ENCODE data around the gene COX6A2.

COX6A2 gene

DNA sequence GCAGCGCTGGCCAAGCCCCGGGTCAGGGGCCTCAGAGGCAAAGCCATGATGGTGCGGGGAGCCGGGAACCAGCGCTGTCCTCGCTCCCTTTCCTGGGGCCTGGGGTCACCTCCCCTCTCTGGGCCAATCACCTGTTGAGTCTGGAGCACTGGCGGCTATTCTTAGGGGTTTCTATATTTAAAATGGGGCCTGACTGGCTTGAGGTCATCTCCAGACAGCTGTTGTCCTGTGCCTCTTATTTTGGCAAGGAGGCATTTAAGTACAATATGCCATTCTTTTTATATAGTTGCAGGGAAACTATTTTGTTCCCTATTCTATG is at the start of gene COX6A2:
COX6A2 (minus strand) TSS at position 82 of the 319 bp plus-strand sequence; CDS start at position 47, 35 bp downstream.
- Histone ChIP-seq H3K4me1 (ENCODE audit: control insufficient read depth in 2 of 2, insufficient read depth in 2 of 2, low read length in 2 of 2) (peaks cover 2 to 3% of the 10 kb centered on the region in 2 donors), H3K27me3 (ENCODE audit: control insufficient read depth in 2 of 2, insufficient read depth in 2 of 2, low read length in 2 of 2) (peaks cover 0 to 8% of the 10 kb centered on the region in 2 donors), H3K27ac (ENCODE audit: low read depth in 2 of 2, low read length in 2 of 2) (no peak within 1 kb of the TSS), H3K9me3 (ENCODE audit: control insufficient read depth in 2 of 2, low read length in 2 of 2) (no peaks in the 10 kb centered on the region), H3K36me3 (ENCODE audit: control insufficient read depth in 2 of 2, insufficient read depth in 2 of 2, low read length in 2 of 2) (no peaks in the 10 kb centered on the region), H3K9ac (ENCODE audit: low read depth in 1 of 2, low read length in 2 of 2) (no peak within 1 kb of the TSS), H3K4me3 (ENCODE audit: low read length in 2 of 2) (peak within 1 kb of the TSS; percentile 13 to 30)

DNA sequence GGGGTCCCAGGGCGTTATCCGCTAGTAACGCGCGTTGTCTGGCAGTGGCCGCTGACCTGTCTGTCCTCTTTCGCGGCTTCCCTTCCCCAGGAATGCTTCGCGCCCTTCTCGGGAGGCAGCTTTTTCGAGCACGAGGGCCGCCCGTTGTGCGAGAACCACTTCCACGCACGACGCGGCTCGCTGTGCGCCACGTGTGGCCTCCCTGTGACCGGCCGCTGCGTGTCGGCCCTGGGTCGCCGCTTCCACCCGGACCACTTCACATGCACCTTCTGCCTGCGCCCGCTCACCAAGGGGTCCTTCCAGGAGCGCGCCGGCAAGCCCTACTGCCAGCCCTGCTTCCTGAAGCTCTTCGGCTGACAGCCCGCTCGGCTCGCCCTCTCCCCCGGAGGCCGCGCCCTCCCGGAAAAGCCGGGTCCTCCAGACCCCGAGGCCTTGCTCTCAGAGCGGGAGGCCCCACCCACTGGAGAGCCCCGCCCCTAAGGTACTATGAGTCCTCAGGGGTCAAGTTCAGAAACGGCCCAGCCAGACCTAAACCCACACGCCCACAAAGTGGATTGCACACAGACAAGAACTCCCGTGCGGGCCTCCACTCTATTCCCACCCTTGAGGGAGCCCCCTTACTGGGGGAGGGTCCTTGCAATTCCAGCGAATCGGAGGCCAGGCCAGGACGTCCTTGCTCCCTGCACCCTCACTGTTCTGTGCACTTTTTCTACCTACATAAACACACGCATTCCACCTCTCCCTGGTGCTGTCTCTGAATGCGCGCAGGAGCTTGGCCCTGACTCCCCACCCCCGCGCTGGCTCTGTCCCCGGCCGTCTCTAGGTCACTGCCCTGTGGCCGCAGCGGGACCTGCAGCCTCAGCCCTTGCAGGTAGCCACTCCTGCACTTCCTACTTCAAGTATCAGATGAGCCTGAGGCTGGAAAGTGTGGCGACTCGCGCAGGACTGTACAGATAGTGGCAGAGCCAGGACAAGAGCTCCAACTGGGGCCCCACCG is 49.4 kb upstream of the COX6A2 start:
- H3K9me3 ChIP-seq (ENCODE audit: control insufficient read depth in 2 of 2, low read length in 2 of 2), result no peaks in the 10 kb centered on the region
- H3K9ac ChIP-seq (ENCODE audit: low read depth in 1 of 2, low read length in 2 of 2), result peak overlapping the region; percentile 87 to 92
- peak overlapping the region; percentile 98 for H3K27ac ChIP-seq (ENCODE audit: low read depth in 2 of 2, low read length in 2 of 2)
- peaks cover 21 to 24% of the 10 kb centered on the region in 2 donors for H3K4me1 ChIP-seq (ENCODE audit: control insufficient read depth in 2 of 2, insufficient read depth in 2 of 2, low read length in 2 of 2)
- peak overlapping the region; percentile 71 for H3K4me3 ChIP-seq (ENCODE audit: low read length in 2 of 2)
- H3K36me3 ChIP-seq (ENCODE audit: control insufficient read depth in 2 of 2, insufficient read depth in 2 of 2, low read length in 2 of 2), result no peaks in the 10 kb centered on the region
- H3K27me3 ChIP-seq (ENCODE audit: control insufficient read depth in 2 of 2, insufficient read depth in 2 of 2, low read length in 2 of 2), result no peaks in the 10 kb centered on the region

DNA sequence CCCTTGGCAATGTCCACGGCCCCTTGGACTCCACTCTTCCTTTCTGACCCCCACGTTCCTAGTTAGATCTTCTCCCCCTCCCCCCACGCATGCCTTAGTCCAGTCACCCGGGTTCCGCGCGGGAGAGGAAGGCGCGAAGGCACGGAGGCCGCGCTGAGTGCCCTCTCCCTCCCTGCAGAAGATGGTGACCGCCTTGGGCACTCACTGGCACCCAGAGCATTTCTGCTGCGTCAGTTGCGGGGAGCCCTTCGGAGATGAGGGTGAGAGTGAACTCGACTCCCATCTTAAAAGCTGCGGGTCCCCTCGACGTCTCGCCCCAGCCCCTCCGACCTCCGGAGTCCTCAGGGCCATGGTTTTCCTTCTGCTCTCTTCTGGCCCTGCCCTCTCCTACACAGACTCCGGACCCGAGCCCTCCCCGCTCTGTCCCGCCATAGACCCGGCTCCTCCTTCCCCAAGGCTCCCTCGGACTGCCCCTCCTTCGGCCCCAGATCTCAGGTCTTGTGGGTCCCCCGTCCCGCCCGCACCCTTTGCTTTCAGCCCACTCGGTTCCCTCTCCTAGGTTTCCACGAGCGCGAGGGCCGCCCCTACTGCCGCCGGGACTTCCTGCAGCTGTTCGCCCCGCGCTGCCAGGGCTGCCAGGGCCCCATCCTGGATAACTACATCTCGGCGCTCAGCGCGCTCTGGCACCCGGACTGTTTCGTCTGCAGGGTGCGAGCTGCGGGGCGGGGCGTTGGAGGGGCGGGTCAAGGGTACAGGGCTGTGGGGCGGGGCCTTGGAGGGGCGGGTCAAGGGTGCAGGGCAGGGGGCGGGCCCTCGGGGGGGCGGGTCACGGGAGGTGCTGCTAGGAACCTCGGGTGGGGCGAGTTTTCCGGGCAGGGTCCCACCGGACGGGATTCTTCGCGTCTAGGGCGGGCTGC is 48.4 kb upstream of the COX6A2 start:
- peak overlapping the region; percentile 87 to 92 for H3K9ac ChIP-seq (ENCODE audit: low read depth in 1 of 2, low read length in 2 of 2)
- H3K9me3 ChIP-seq (ENCODE audit: control insufficient read depth in 2 of 2, low read length in 2 of 2), result no peaks in the 10 kb centered on the region
- H3K27me3 ChIP-seq (ENCODE audit: control insufficient read depth in 2 of 2, insufficient read depth in 2 of 2, low read length in 2 of 2), result no peaks in the 10 kb centered on the region
- peaks cover 25 to 26% of the 10 kb centered on the region in 2 donors for H3K4me1 ChIP-seq (ENCODE audit: control insufficient read depth in 2 of 2, insufficient read depth in 2 of 2, low read length in 2 of 2)
- H3K4me3 ChIP-seq (ENCODE audit: low read length in 2 of 2), result peak overlapping the region; percentile 71
- peak overlapping the region; percentile 98 for H3K27ac ChIP-seq (ENCODE audit: low read depth in 2 of 2, low read length in 2 of 2)
- no peaks in the 10 kb centered on the region for H3K36me3 ChIP-seq (ENCODE audit: control insufficient read depth in 2 of 2, insufficient read depth in 2 of 2, low read length in 2 of 2)

DNA sequence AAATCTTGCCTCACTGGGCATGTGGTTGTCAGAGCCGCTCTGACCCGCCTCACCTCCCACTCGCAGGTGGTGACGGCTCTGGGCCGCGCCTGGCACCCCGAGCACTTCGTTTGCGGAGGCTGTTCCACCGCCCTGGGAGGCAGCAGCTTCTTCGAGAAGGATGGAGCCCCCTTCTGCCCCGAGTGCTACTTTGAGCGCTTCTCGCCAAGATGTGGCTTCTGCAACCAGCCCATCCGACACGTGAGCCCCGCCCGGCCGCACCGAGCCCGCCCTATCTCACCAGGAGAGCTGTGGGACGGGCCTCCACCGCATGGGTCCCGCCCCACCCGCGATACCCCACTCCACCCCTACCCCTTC is 47.8 kb upstream of the COX6A2 start:
- H3K36me3 ChIP-seq (ENCODE audit: control insufficient read depth in 2 of 2, insufficient read depth in 2 of 2, low read length in 2 of 2), result no peaks in the 10 kb centered on the region
- peak overlapping the region; percentile 69 to 71 for H3K4me3 ChIP-seq (ENCODE audit: low read length in 2 of 2)
- peaks cover 28 to 32% of the 10 kb centered on the region in 2 donors for H3K4me1 ChIP-seq (ENCODE audit: control insufficient read depth in 2 of 2, insufficient read depth in 2 of 2, low read length in 2 of 2)
- H3K9ac ChIP-seq (ENCODE audit: low read depth in 1 of 2, low read length in 2 of 2), result no peak overlapping the region
- no peaks in the 10 kb centered on the region for H3K27me3 ChIP-seq (ENCODE audit: control insufficient read depth in 2 of 2, insufficient read depth in 2 of 2, low read length in 2 of 2)
- H3K9me3 ChIP-seq (ENCODE audit: control insufficient read depth in 2 of 2, low read length in 2 of 2), result no peaks in the 10 kb centered on the region
- peak overlapping the region; percentile 90 to 98 for H3K27ac ChIP-seq (ENCODE audit: low read depth in 2 of 2, low read length in 2 of 2)

DNA sequence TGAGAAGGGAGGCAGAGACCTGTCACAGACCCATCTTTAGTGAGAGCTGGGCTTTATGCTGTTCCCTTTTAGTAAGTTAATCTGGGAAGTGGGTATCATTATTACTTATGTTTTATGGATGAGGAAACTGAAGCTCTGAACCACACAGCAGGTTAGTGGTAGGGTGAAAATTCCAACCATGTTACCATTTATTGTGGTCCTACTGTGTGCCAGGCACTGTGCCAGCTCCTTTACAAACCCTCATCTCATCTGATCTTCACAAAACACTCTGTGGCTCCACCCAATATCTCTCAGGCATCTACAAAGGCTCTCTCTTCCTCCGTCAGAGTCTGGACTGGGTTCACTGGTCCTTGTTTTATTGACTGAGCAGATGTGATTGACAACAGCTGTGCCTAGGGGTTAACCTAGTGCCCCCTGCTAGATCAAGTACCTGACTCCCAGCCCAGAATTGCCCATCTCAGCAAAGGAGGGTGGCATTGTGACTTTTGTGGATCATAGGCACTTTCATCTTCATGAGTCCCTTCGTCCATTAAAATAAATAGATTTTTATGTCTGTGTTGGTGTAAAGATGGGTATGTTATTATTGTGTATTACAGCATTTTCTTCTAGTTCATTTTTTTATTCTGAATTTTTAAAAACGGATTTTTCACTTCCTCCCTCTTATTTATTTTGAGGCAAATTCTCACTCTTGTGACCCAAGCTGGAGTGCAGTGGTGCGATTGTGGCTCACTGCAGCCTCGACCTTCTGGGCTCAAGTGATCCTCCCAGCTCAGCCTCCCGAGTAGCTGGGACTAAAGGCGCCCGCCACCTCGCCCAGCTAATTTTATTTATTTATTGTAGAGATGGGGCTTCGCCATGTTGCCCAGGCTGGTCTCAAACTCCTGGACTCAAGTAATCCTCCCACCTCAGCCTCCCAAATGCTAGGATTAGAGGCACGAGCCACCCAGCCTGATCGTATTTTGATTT is 46.9 kb upstream of the COX6A2 start:
- no peaks in the 10 kb centered on the region for H3K27me3 ChIP-seq (ENCODE audit: control insufficient read depth in 2 of 2, insufficient read depth in 2 of 2, low read length in 2 of 2)
- no peak overlapping the region for H3K4me3 ChIP-seq (ENCODE audit: low read length in 2 of 2)
- H3K27ac ChIP-seq (ENCODE audit: low read depth in 2 of 2, low read length in 2 of 2), result no peak overlapping the region
- H3K4me1 ChIP-seq (ENCODE audit: control insufficient read depth in 2 of 2, insufficient read depth in 2 of 2, low read length in 2 of 2), result peaks cover 23 to 28% of the 10 kb centered on the region in 2 donors
- H3K36me3 ChIP-seq (ENCODE audit: control insufficient read depth in 2 of 2, insufficient read depth in 2 of 2, low read length in 2 of 2), result no peaks in the 10 kb centered on the region
- H3K9ac ChIP-seq (ENCODE audit: low read depth in 1 of 2, low read length in 2 of 2), result no peak overlapping the region
- H3K9me3 ChIP-seq (ENCODE audit: control insufficient read depth in 2 of 2, low read length in 2 of 2), result no peaks in the 10 kb centered on the region

DNA sequence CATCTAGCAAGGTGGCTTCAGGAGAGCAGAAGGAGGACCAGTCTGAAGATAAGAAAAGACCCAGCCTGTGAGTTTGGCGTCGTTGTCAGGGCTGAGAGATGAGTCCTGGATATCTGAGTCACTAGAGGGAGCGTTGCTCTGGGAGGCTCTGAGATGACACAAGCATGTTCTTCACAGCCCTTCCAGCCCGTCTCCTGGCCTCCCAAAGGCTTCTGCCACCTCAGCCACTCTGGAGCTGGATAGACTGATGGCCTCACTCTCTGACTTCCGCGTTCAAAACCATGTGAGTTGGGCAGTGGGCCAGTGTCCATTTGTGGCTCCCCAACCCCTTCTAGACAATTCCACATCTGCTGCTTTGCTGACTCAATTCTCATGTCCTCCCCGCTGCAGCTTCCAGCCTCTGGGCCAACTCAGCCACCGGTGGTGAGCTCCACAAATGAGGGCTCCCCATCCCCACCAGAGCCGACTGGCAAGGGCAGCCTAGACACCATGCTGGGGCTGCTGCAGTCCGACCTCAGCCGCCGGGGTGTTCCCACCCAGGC is 46.1 kb upstream of the COX6A2 start:
- H3K36me3 ChIP-seq (ENCODE audit: control insufficient read depth in 2 of 2, insufficient read depth in 2 of 2, low read length in 2 of 2), result no peaks in the 10 kb centered on the region
- no peak overlapping the region for H3K27ac ChIP-seq (ENCODE audit: low read depth in 2 of 2, low read length in 2 of 2)
- H3K4me3 ChIP-seq (ENCODE audit: low read length in 2 of 2), result no peak overlapping the region
- H3K9ac ChIP-seq (ENCODE audit: low read depth in 1 of 2, low read length in 2 of 2), result no peak overlapping the region
- H3K9me3 ChIP-seq (ENCODE audit: control insufficient read depth in 2 of 2, low read length in 2 of 2), result no peaks in the 10 kb centered on the region
- no peaks in the 10 kb centered on the region for H3K27me3 ChIP-seq (ENCODE audit: control insufficient read depth in 2 of 2, insufficient read depth in 2 of 2, low read length in 2 of 2)
- peaks cover 23 to 28% of the 10 kb centered on the region in 2 donors for H3K4me1 ChIP-seq (ENCODE audit: control insufficient read depth in 2 of 2, insufficient read depth in 2 of 2, low read length in 2 of 2)

DNA sequence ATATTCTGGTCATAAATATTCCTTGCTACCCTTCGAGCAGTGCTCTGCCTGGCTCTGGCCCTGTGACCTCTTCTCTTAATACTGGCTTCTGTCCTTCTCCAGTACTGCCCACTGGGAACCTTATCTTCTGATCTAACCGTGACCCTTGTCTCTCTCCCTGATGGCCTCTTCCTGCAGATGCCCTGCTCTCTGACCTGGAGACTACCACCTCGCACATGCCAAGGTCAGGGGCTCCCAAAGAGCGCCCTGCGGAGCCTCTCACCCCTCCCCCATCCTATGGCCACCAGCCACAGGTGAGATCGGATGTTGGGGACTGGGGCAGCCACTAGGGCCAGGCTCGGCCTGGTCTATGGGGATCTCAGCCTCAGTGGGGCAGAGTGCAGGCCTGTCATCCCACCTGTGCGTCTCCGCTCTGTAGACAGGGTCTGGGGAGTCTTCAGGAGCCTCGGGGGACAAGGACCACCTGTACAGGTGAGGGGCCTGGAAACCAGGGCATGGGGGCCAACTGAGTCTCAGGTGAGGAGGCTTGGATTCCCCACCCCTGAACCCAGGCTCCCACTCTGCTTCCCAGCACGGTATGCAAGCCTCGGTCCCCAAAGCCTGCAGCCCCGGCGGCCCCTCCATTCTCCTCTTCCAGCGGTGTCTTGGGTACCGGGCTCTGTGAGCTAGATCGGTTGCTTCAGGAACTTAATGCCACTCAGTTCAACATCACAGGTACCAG is 45.3 kb upstream of the COX6A2 start:
- no peak overlapping the region for H3K27ac ChIP-seq (ENCODE audit: low read depth in 2 of 2, low read length in 2 of 2)

DNA sequence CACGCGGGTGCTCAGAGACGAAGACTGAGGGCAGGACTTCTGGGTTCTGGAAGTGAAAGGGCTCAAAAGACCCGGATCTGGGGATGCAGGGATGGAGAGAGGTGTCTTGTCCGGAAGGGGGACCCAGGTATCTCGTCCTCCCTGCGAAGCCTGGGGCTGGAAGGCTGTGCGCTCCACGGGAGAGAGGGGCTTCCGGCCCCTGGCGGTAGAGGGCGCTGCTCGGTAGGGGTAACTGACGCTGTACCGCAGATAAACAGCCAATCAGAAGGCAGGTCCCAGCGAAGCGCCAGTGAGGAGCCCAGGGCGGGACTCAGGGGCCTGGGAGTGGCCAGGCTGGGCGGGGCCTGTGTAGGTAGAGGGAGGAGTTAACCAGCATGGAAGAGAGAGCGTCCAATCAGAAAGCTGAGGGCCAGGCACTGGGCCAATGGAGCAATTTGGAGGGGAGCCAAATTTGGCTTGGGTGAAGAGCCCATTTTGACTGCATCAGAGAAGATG is 44.6 kb upstream of the COX6A2 start:
- peak overlapping the region; percentile 72 to 73 for H3K9ac ChIP-seq (ENCODE audit: low read depth in 1 of 2, low read length in 2 of 2)
- H3K4me1 ChIP-seq (ENCODE audit: control insufficient read depth in 2 of 2, insufficient read depth in 2 of 2, low read length in 2 of 2), result peaks cover 21 to 24% of the 10 kb centered on the region in 2 donors
- no peaks in the 10 kb centered on the region for H3K27me3 ChIP-seq (ENCODE audit: control insufficient read depth in 2 of 2, insufficient read depth in 2 of 2, low read length in 2 of 2)
- no peaks in the 10 kb centered on the region for H3K36me3 ChIP-seq (ENCODE audit: control insufficient read depth in 2 of 2, insufficient read depth in 2 of 2, low read length in 2 of 2)
- H3K4me3 ChIP-seq (ENCODE audit: low read length in 2 of 2), result peak overlapping the region; percentile 65 to 72
- H3K27ac ChIP-seq (ENCODE audit: low read depth in 2 of 2, low read length in 2 of 2), result peak overlapping the region; percentile 84 to 85
- H3K9me3 ChIP-seq (ENCODE audit: control insufficient read depth in 2 of 2, low read length in 2 of 2), result no peaks in the 10 kb centered on the region

More for the DNA sequence above, 45.3 kb upstream of the COX6A2 start:
- H3K4me3 ChIP-seq (ENCODE audit: low read length in 2 of 2), result peak overlapping the region in 1 of 2 donors; percentile 20
- H3K9me3 ChIP-seq (ENCODE audit: control insufficient read depth in 2 of 2, low read length in 2 of 2), result no peaks in the 10 kb centered on the region
- no peaks in the 10 kb centered on the region for H3K27me3 ChIP-seq (ENCODE audit: control insufficient read depth in 2 of 2, insufficient read depth in 2 of 2, low read length in 2 of 2)
- peaks cover 23 to 28% of the 10 kb centered on the region in 2 donors for H3K4me1 ChIP-seq (ENCODE audit: control insufficient read depth in 2 of 2, insufficient read depth in 2 of 2, low read length in 2 of 2)
- H3K9ac ChIP-seq (ENCODE audit: low read depth in 1 of 2, low read length in 2 of 2), result no peak overlapping the region
- H3K36me3 ChIP-seq (ENCODE audit: control insufficient read depth in 2 of 2, insufficient read depth in 2 of 2, low read length in 2 of 2), result no peaks in the 10 kb centered on the region

Measured in mucosa of rectum (tissue), 2 donors.